ENCODE results near the gene SPCS2. TPM values are rescaled to one million over a fixed set of nuclear protein-coding genes. Genes with fewer than 3 reads are reported as not detected.

The SPCS2 gene
- polyA plus RNA-seq, 2 of the 4 experiments (the other 2 are of a cell fraction) = 233 to 391 TPM

DNA sequence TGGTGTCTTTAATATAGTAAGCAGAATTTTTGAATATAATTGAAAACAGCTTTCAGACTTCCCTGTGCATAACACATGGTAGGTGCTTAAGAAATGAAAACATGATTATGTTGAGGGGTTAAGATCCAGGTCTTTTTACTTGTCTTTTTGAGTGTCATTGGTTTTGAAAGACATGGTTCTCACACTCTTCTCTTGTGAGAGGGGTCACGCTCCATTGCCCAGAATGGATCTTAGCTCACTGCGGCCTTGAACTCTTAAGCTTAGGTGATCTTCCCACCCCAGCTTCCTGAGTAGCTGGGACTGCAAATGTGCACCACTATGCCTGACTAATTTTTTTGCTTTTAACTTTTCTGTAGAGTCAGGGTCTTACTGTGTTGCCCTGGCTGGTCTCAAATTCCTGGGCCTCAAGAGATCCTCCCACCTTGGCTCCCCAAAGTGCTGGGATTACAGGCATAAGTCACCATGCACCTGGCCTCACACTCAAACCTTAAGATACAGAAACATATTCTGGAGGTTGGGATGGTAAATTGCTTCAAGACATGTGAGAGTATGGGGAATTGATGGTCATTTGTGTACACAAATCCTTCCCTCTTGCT is 1.4 kb downstream of the SPCS2 start:
- peak overlapping the region; percentile 87 to 91; a peak in 5 of 6 replicates for H3K27ac ChIP-seq
- H3K4me1 ChIP-seq = peaks cover 12% of the 10 kb centered on the region; the same call in 2 of the 3 replicates
- peak overlapping the region; percentile 80 for H3K4me3 ChIP-seq
- TF ChIP-seq POLR2A (IDR thresholded peaks at IDR 0.05; ENCODE audit: low read length) = no peak
- no peak for TF ChIP-seq RFX5 (IDR thresholded peaks at IDR 0.05)
- H3K4me2 ChIP-seq = peak overlapping the region; percentile 84
- no peak for FAIRE-seq
- POLR2A ChIA-PET = no interaction called here
- CTCF ChIA-PET = interaction anchor here (2.0 kb wide), 1 partner anchor 10 kb away, joined by 5 read pairs; no protein-coding TSS in a partner anchor
- no peaks in the 10 kb centered on the region for H3K9me3 ChIP-seq
- WGBS (ENCODE audit: missing lambda C conversion rate) = 94% methylated on average over 2 of the region's 2 CpGs
- no peak for ATAC-seq
- DNase-seq (ENCODE audit: low read depth in 1 of 2, low spot score in 1 of 2) = no peak

DNA sequence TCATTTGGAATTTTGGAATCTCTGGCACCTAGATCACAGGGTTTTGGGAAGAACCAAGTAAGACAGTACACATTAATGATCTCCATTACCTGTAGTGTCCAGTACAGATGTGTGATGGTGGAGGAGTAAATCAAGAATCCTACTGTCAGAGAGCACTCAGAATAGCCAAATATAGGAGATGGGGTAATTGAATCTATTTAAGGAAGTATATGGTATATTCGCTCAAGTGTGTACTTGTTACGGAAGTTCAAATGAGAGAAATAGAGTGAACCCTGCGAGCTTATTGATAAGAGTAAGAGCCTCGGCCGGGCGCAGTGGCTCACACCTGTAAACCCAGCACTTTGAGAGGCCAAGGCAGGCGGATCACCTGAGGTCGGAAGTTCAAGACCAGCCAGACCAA is 2.2 kb downstream of the SPCS2 start:
- ChIA-PET POLR2A (no interaction called here), CTCF (interaction anchor here (1.1 kb wide), 1 partner anchor 11 kb away, joined by 3 read pairs; no protein-coding TSS in a partner anchor)
- no peak for FAIRE-seq
- DNase-seq (ENCODE audit: low read depth in 1 of 2, low spot score in 1 of 2) = no peak
- no peak overlapping the region for H3K4me3 ChIP-seq
- no peaks in the 10 kb centered on the region for H3K9me3 ChIP-seq
- peak overlapping the region; percentile 84; the same call in 2 of the 3 replicates for H3K4me2 ChIP-seq
- no peak for TF ChIP-seq JUNB (IDR thresholded peaks at IDR 0.05)
- TF ChIP-seq CEBPB (IDR thresholded peaks at IDR 0.05) = no peak
- TF ChIP-seq NPAS2 (CRISPR knock-in tag; IDR thresholded peaks at IDR 0.05; ENCODE audit: borderline replicate concordance) = no peak
- TF ChIP-seq MAFK (IDR thresholded peaks at IDR 0.05; ENCODE audit: partially characterized antibody) = no peak
- TF ChIP-seq CHD4 (IDR thresholded peaks at IDR 0.05; ENCODE audit: borderline replicate concordance) = no peak
- TF ChIP-seq RAD21 (conservative IDR thresholded peaks at IDR 0.05 in 1 of 2, IDR thresholded peaks at IDR 0.05 in 1 of 2) = no peak
- no peak for TF ChIP-seq TP53 (CRISPR knock-in tag; IDR thresholded peaks at IDR 0.05)
- TF ChIP-seq POLR2AphosphoS2 (conservative IDR thresholded peaks at IDR 0.05; ENCODE audit: low read length) = no peak
- no peak for TF ChIP-seq MAZ (IDR thresholded peaks at IDR 0.05; ENCODE audit: borderline replicate concordance, low read depth, low read length)
- no peak for TF ChIP-seq NR3C1 (IDR thresholded peaks at IDR 0.05)
- TF ChIP-seq HOXA7 (CRISPR knock-in tag; IDR thresholded peaks at IDR 0.05) = no peak
- no peak for TF ChIP-seq HOXB5 (CRISPR knock-in tag; IDR thresholded peaks at IDR 0.05)
- no peak for TF ChIP-seq GATA3 (IDR thresholded peaks at IDR 0.05; ENCODE audit: borderline replicate concordance)
- no peak overlapping the region for H3K27ac ChIP-seq
- 94% methylated on average over 8 of the region's 8 CpGs for WGBS (ENCODE audit: missing lambda C conversion rate)
- ATAC-seq = no peak
- peaks cover 12% of the 10 kb centered on the region; the same call in 2 of the 3 replicates for H3K4me1 ChIP-seq

DNA sequence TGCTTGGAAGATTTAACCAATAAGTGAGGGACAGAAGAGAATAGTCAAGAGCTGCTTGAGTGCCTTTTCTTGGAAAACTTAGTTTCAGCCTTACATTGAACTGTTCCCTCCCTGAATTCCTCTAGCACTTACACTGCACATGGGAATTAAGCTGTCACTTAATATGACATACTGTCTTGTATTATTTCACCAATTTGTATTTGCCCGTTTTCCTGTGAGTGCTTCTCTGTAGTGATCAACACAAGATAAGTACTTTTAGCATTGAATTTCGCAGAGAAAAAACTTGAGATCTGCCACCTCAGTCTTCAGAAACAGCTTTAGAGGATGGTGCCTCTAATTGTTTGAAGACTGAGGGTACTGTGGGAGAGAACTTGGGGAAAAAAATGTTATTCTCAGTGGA is 3.7 kb downstream of the SPCS2 start:
- no peak for DNase-seq (ENCODE audit: low read depth in 1 of 2, low spot score in 1 of 2)
- Histone ChIP-seq H3K9me3 (no peaks in the 10 kb centered on the region), H3K27ac (no peak overlapping the region), H3K4me1 (peaks cover 12% of the 10 kb centered on the region; the same call in 2 of the 3 replicates), H3K4me2 (no peak overlapping the region), H3K4me3 (no peak overlapping the region)
- no peak for FAIRE-seq
- WGBS (ENCODE audit: missing lambda C conversion rate) = 88% methylated on average over 2 of the region's 2 CpGs
- CTCF ChIA-PET = interaction anchor here (0.7 to 1.6 kb wide), 3 partner anchors 25 to 296 kb away, joined by 3 to 5 read pairs (median 4); no protein-coding TSS in a partner anchor
- POLR2A ChIA-PET = no interaction called here
- ATAC-seq = no peak
- TF ChIP-seq NR3C1 (IDR thresholded peaks at IDR 0.05) = no peak
- no peak for TF ChIP-seq MAFK (IDR thresholded peaks at IDR 0.05; ENCODE audit: partially characterized antibody)
- TF ChIP-seq, protein P1, sequence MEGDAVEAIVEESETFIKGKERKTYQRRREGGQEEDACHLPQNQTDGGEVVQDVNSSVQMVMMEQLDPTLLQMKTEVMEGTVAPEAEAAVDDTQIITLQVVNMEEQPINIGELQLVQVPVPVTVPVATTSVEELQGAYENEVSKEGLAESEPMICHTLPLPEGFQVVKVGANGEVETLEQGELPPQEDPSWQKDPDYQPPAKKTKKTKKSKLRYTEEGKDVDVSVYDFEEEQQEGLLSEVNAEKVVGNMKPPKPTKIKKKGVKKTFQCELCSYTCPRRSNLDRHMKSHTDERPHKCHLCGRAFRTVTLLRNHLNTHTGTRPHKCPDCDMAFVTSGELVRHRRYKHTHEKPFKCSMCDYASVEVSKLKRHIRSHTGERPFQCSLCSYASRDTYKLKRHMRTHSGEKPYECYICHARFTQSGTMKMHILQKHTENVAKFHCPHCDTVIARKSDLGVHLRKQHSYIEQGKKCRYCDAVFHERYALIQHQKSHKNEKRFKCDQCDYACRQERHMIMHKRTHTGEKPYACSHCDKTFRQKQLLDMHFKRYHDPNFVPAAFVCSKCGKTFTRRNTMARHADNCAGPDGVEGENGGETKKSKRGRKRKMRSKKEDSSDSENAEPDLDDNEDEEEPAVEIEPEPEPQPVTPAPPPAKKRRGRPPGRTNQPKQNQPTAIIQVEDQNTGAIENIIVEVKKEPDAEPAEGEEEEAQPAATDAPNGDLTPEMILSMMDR (IDR thresholded peaks at IDR 0.05) = no peak
- no peak for TF ChIP-seq SMC3 (IDR thresholded peaks at IDR 0.05)
- TF ChIP-seq, protein P2, sequence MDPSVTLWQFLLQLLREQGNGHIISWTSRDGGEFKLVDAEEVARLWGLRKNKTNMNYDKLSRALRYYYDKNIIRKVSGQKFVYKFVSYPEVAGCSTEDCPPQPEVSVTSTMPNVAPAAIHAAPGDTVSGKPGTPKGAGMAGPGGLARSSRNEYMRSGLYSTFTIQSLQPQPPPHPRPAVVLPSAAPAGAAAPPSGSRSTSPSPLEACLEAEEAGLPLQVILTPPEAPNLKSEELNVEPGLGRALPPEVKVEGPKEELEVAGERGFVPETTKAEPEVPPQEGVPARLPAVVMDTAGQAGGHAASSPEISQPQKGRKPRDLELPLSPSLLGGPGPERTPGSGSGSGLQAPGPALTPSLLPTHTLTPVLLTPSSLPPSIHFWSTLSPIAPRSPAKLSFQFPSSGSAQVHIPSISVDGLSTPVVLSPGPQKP (IDR thresholded peaks at IDR 0.05; ENCODE audit: low read depth, low read length) = no peak
- TF ChIP-seq HOXA7 (CRISPR knock-in tag; IDR thresholded peaks at IDR 0.05) = no peak
- TF ChIP-seq KDM5A (IDR thresholded peaks at IDR 0.05) = no peak
- TF ChIP-seq TFCP2L1 (CRISPR knock-in tag; IDR thresholded peaks at IDR 0.05) = no peak
- TF ChIP-seq CEBPB (IDR thresholded peaks at IDR 0.05) = no peak
- TF ChIP-seq FOSB (CRISPR knock-in tag; IDR thresholded peaks at IDR 0.05) = no peak
- no peak for TF ChIP-seq BHLHE40 (IDR thresholded peaks at IDR 0.05; ENCODE audit: low read depth, low read length)
- TF ChIP-seq, protein P3, sequence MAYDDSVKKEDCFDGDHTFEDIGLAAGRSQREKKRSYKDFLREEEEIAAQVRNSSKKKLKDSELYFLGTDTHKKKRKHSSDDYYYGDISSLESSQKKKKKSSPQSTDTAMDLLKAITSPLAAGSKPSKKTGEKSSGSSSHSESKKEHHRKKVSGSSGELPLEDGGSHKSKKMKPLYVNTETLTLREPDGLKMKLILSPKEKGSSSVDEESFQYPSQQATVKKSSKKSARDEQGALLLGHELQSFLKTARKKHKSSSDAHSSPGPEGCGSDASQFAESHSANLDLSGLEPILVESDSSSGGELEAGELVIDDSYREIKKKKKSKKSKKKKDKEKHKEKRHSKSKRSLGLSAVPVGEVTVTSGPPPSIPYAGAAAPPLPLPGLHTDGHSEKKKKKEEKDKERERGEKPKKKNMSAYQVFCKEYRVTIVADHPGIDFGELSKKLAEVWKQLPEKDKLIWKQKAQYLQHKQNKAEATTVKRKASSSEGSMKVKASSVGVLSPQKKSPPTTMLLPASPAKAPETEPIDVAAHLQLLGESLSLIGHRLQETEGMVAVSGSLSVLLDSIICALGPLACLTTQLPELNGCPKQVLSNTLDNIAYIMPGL (CRISPR knock-in tag; IDR thresholded peaks at IDR 0.05; ENCODE audit: borderline replicate concordance) = no peak
- no peak for TF ChIP-seq GATA3 (IDR thresholded peaks at IDR 0.05; ENCODE audit: borderline replicate concordance)
- TF ChIP-seq, protein P4, sequence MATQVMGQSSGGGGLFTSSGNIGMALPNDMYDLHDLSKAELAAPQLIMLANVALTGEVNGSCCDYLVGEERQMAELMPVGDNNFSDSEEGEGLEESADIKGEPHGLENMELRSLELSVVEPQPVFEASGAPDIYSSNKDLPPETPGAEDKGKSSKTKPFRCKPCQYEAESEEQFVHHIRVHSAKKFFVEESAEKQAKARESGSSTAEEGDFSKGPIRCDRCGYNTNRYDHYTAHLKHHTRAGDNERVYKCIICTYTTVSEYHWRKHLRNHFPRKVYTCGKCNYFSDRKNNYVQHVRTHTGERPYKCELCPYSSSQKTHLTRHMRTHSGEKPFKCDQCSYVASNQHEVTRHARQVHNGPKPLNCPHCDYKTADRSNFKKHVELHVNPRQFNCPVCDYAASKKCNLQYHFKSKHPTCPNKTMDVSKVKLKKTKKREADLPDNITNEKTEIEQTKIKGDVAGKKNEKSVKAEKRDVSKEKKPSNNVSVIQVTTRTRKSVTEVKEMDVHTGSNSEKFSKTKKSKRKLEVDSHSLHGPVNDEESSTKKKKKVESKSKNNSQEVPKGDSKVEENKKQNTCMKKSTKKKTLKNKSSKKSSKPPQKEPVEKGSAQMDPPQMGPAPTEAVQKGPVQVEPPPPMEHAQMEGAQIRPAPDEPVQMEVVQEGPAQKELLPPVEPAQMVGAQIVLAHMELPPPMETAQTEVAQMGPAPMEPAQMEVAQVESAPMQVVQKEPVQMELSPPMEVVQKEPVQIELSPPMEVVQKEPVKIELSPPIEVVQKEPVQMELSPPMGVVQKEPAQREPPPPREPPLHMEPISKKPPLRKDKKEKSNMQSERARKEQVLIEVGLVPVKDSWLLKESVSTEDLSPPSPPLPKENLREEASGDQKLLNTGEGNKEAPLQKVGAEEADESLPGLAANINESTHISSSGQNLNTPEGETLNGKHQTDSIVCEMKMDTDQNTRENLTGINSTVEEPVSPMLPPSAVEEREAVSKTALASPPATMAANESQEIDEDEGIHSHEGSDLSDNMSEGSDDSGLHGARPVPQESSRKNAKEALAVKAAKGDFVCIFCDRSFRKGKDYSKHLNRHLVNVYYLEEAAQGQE (IDR thresholded peaks at IDR 0.05) = no peak
